Stomach (tissue), 9 donors: ENCODE data around the gene CD300H. TPM values are rescaled to one million over a fixed set of nuclear protein-coding genes. Genes with fewer than 3 reads are reported as not detected.

Experiments used
- DNase-seq, 2 donors: peaks; one replicate each; pipeline versions ENCODE4 v3.0.0 to v3.0.0-alpha.2; 2013 to 2019
- H3K27ac ChIP-seq, 5 donors: fragments of 200-600 bp in 4 of 5; sonication (generic) in 4 of 5; one replicate each; pipeline ENCODE4 v1.5.1; 2013 to 2019; ENCODE audit warnings: mild to moderate bottlenecking in 1 of 5, moderate library complexity in 1 of 5
- H3K27me3 ChIP-seq, 3 donors: fragments of 200-600 bp; sonication (generic); one replicate each; pipeline ENCODE4 v1.5.1; 2017 to 2019; ENCODE audit warnings: mixed run types in 1 of 3
- H3K36me3 ChIP-seq, 4 donors: fragments of 200-600 bp; sonication (generic); 1 replicate in 3 of 4; 2 replicates in 1 of 4; pipeline ENCODE4 v1.5.1; 2016 to 2019
- H3K4me1 ChIP-seq, 4 donors: fragments of 200-600 bp; sonication (generic); one replicate each; pipeline ENCODE4 v1.5.1; 2016 to 2019
- H3K4me3 ChIP-seq, 4 donors: fragments of 200-600 bp; sonication (generic) in 3 of 4; one replicate each; pipeline ENCODE4 v1.5.1; 2016 to 2019; ENCODE audit warnings: mild to moderate bottlenecking in 1 of 4
- H3K9me3 ChIP-seq, 4 donors: fragments of 200-600 bp; sonication (generic); one replicate each; pipeline ENCODE4 v1.5.1; 2016 to 2019
- CTCF ChIP-seq, 7 experiments: fragments of 450-650 bp in 4 of 7; fragments of 200-600 bp in 3 of 7; sonication (generic) in 3 of 7; IDR thresholded peaks; one replicate each; pipeline ENCODE4 v1.5.1; 2016 to 2019; ENCODE audit warnings: antibody characterized with exemption in 7 of 7, control low read depth in 2 of 7, mild to moderate bottlenecking in 1 of 7
- EP300 ChIP-seq: sonication (generic); formaldehyde crosslinking; IDR thresholded peaks from one replicate; pipeline ENCODE4 v1.6.1; 2017; ENCODE audit warnings: antibody characterized with exemption
- POLR2A ChIP-seq, 4 donors: fragments of 450-650 bp; IDR thresholded peaks; one replicate each; pipeline ENCODE4 v1.6.1; 2016; ENCODE audit warnings: antibody characterized with exemption in 4 of 4, control low read depth in 2 of 4, mild to moderate bottlenecking in 1 of 4, moderate library complexity in 1 of 4
- POLR2AphosphoS5 ChIP-seq, 3 donors: sonication (generic); formaldehyde crosslinking; IDR thresholded peaks; one replicate each; pipeline ENCODE4 v1.6.1; 2016; ENCODE audit warnings: antibody characterized with exemption in 3 of 3
- WGBS, 5 donors: extraction: QIAGEN DNeasy Blood & Tissue Kit in 3 of 5; methylation state at CpG; one replicate each; pipeline versions ENCODE4 v1.1.5 to v1.1.7; 2013 to 2018; 5-methylcytosine and 5-hydroxymethylcytosine counted together
- intact Hi-C: fragments of 100-400 bp; cut with DNase I; formaldehyde crosslinking; loops from one replicate; pipeline ENCODE4 v1.15.1; 2023; ENCODE audit warnings: low total_unique reads
- polyA plus RNA-seq, 3 donors: library from polyadenylated mRNA; stranded (reverse); fragments of 200-250 nt; gene quantifications; one replicate each; pipeline ENCODE4 v1.2.3, GENCODE V29; 2013
- total RNA-seq, 5 donors: library from RNA; depleted of rRNA; stranded (reverse); fragments of >200 nt; gene quantifications; one replicate each; pipeline versions ENCODE4 v1.1.0 to v1.2.3, GENCODE V29; 2014 to 2016
- donor health status: healthy with polysubstance abuse.
- donor health status: Bipolar disorder and iron deficiency.
- donor health status: healthy.

CD300H gene
- total and polyA plus RNA-seq, 8 donors = not detected

- peaks cover 0 to 6% (median 0%) of the 10 kb centered on the region in 4 donors for H3K9me3 ChIP-seq
- H3K36me3 ChIP-seq = no peaks in the 10 kb centered on the region
- 56 to 62% (median 59%) methylated on average over 27 to 32 of the region's 32 CpGs for WGBS, 5 donors
- peaks cover 0 to 15% (median 0%) of the 10 kb centered on the region in 3 donors for H3K27me3 ChIP-seq
- H3K4me3 ChIP-seq = no peak overlapping the region
- peak in 1 of 3 donors; percentile 73 for TF ChIP-seq POLR2AphosphoS5 (IDR thresholded peaks at IDR 0.05)
- TF ChIP-seq EP300 = no peak
- DNase-seq = peak; percentile 35 to 49
- intact Hi-C loops = no loop called here
- H3K4me1 ChIP-seq = peaks cover 0 to 17% (median 0%) of the 10 kb centered on the region in 4 donors
- peak overlapping the region in 4 of 5 donors; percentile 10 to 67 (median 30) for H3K27ac ChIP-seq
Observed at GRCh38 chr17:74569020-74570003, 2.0 kb upstream of the CD300H start.

GRCh38 chr17:74568106-74568873 lies 981 bp upstream of the CD300H start:
- H3K9me3 ChIP-seq = peaks cover 0 to 6% (median 0%) of the 10 kb centered on the region in 4 donors
- DNase-seq = no peak
- H3K27me3 ChIP-seq = peaks cover 0 to 22% (median 0%) of the 10 kb centered on the region in 3 donors
- 63 to 75% (median 69%) methylated on average over 4 of the region's 4 CpGs for WGBS, 5 donors
- H3K4me1 ChIP-seq = peaks cover 0 to 17% (median 0%) of the 10 kb centered on the region in 4 donors
- intact Hi-C loops = no loop called here
- no peak overlapping the region for H3K27ac ChIP-seq
- no peak overlapping the region for H3K4me3 ChIP-seq
- TF ChIP-seq CTCF (IDR thresholded peaks at IDR 0.05) = no peak
- TF ChIP-seq POLR2A (IDR thresholded peaks at IDR 0.05) = no peak
- no peak for TF ChIP-seq POLR2AphosphoS5 (IDR thresholded peaks at IDR 0.05)
- TF ChIP-seq EP300 = no peak
- H3K36me3 ChIP-seq = no peaks in the 10 kb centered on the region

DNA sequence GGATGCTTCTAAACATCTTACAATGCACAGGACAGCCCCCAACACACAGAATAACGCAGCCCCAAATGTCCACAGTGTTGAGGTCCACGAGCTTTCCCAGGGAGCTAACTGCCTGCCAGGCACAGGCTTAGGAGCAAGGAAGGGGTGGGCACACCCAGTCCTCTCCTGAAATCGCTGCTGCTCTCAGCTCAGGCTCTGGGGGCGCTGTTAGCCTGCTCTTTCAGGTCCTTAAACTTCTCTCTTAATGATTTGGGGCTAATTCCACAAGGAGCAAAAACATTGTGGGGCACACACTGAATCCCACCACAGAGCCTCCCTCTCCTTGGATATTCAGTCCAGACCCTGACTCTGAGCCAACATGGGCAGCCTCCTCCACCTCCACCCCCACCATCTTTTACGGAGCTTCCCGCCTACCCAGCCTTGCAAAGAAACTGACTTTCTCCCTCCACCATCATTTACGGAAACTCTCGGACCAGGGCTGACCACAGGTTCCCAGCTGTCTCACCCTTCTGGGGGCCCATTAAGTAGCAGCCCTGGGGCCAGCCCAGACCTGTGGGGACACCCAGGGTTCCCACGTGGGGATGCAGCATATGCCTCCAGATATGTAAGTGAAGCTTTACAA lies 1.1 kb downstream of the CD300H start:
- DNase-seq = peak; percentile 28 to 57
- H3K4me3 ChIP-seq = no peak overlapping the region
- no peaks in the 10 kb centered on the region for H3K9me3 ChIP-seq
- WGBS, 5 donors = 30 to 39% (median 37%) methylated on average over 9 of the region's 9 CpGs
- no peak overlapping the region for H3K27ac ChIP-seq
- H3K27me3 ChIP-seq = peaks cover 0 to 31% (median 0%) of the 10 kb centered on the region in 3 donors
- H3K4me1 ChIP-seq = peaks cover 0 to 17% (median 0%) of the 10 kb centered on the region in 4 donors
- intact Hi-C loops = no loop called here
- H3K36me3 ChIP-seq = no peaks in the 10 kb centered on the region
- TF ChIP-seq EP300 (no peak), CTCF (IDR thresholded peaks at IDR 0.05) (peak in 3 of 7 experiments; percentile 11 to 31 (median 12)), POLR2A (IDR thresholded peaks at IDR 0.05) (no peak)

DNA sequence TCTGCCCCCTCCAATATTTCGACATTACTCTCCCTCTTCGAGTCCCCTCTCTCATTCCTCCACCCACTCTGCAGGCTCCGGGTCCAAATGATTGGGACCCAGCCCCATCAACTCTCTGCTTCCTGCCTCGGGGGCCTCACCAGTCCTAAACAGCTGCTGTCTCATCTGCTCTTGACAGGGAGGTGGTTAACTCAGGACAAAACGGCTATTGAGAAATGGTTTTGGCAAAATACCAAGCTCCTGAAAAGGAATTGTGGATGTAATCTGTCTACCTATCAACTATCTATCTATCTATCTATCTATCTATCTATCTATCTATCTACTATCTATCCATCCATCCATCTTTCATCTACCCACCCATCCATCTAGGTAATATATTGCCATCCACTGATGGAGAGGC lies 2.2 kb downstream of the CD300H start:
- TF ChIP-seq POLR2A (IDR thresholded peaks at IDR 0.05) (no peak), POLR2AphosphoS5 (IDR thresholded peaks at IDR 0.05) (no peak), EP300 (no peak)
- peaks cover 0 to 31% (median 0%) of the 10 kb centered on the region in 3 donors for H3K27me3 ChIP-seq
- WGBS, 5 donors = 40 to 60% (median 47%) methylated on average over 5 of the region's 5 CpGs
- peaks cover 0 to 17% (median 0%) of the 10 kb centered on the region in 4 donors for H3K4me1 ChIP-seq
- H3K4me3 ChIP-seq = no peak overlapping the region
- no peak for DNase-seq
- no peaks in the 10 kb centered on the region for H3K9me3 ChIP-seq
- no peak overlapping the region for H3K27ac ChIP-seq
- intact Hi-C loops = no loop called here
- no peaks in the 10 kb centered on the region for H3K36me3 ChIP-seq

DNA sequence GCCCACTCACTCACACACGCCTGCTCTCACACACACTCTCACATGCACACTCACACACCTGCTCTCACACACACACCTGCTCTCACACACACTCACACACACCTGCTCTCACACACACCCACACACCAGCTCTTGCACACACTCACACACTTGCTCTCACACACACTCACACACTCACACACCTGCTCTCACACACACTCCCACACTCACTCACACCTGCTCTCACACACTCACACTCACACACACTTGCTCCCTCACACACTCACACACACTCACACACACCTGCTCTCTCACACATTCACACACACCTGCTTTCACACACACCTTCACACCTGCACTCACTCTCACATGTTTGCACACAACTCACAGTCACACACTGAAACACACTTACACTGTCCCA lies 4.0 kb downstream of the CD300H start:
- Histone ChIP-seq H3K36me3 (no peaks in the 10 kb centered on the region), H3K27ac (no peak overlapping the region), H3K27me3 (peaks cover 0 to 31% (median 0%) of the 10 kb centered on the region in 3 donors), H3K4me1 (no peaks in the 10 kb centered on the region), H3K4me3 (no peak overlapping the region), H3K9me3 (no peaks in the 10 kb centered on the region)
- DNase-seq = no peak
- intact Hi-C loops = no loop called here
- TF ChIP-seq EP300 (no peak), CTCF (IDR thresholded peaks at IDR 0.05) (no peak), POLR2A (IDR thresholded peaks at IDR 0.05) (no peak), POLR2AphosphoS5 (IDR thresholded peaks at IDR 0.05) (no peak)
- 91 to 100% (median 93%) methylated on average over 1 of the region's 1 CpG for WGBS, 5 donors
